SKM-1 (cell line): ENCODE results near the gene COL7A1.
"Not testable (repeated sequence)": the region's sequence is repeated elsewhere in the genome, so short reads cannot be mapped to it uniquely, and the experiment has no call there.

Experiments used
- DNase-seq: peaks from one replicate; lab custom pipeline; 2025; ENCODE audit not compliant: unreplicated experiment; lab: John Stamatoyannopoulos, UW

Gene COL7A1

GRCh38 chr3:48565186-48565585, 29.9 kb downstream of the COL7A1 start:
- no peak for DNase-seq

DNA sequence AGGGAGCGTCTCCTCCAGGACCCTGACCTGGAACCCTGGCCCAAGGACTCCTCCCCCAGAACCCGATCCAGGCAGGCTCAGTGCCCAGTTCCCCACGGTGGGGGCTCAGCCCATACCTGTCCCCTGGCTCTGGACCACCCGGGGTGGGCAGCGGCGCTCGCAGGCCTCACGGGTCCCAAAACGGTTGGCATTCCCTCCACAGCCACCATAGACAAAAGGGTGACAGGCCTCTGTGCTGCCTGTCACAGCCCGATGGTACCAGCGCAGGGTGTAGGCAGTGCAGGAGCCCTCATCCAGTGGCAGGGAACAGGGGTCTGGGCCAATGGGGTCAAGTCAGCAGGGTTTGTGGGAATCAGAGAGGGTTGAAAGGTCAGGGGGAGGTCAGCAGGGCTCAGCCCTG, 30.5 kb downstream of the COL7A1 start:
- no peak for DNase-seq

DNA sequence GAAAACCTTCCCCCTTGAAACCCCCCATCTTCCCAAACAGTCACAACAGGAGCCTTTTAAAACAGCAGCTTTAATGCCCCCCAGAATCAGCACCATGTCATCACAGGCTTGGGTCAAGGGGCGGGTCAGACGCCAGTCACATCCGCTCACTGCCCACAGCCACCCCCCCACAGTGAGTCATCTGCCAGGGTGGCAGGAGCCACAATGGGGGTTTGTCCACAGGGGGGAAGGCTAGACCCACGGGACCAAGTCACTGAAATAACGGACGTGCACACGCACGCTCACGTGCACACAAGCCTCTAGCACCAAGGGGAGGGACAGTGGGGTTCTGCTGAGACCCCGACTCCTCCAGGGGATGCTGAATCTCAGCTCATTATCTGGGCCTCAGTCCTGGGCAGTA, 31.1 kb downstream of the COL7A1 start:
- no peak for DNase-seq

GRCh38 chr3:48563382-48563918, 31.7 kb downstream of the COL7A1 start, which contains the start of gene UCN2:
Gene UCN2, minus strand, starts transcription at chr3:48563781. Its CDS starts 657 bp downstream, at chr3:48563124.
- no peak for DNase-seq

DNA sequence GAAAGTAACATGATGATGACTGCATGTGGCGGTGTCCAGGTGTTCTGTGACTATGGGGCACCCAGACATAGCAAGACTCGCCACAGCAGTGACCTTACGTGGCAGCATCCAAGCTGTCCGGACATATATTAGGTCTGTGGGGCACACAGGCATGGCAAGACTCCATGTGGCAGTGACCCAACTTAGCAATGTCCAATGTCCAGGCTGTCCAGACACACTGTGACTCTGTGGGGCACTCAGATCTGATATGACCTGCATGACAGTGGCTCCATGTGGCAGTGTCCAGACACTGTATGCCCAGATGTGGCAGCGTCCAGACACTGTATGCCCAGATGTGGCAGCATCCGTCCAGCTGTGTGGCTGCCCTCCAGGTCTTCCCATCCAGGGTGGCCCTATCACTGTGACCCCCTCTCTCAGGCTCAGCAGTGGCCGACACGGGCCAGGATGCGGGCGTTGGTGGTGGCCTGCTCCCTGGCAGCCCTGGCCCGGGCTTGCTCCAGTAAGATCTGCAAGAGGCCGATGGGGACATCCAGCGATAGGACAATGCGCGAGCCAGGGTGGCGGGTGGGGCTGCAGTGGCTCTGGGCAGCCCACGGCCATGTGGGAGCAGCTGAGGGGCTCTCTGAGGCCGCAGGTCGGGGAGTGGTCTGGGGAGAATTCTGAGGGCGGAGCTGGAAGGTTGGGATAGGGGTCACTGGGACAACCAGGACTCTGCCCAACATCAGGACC, 32.6 kb downstream of the COL7A1 start:
- no peak for DNase-seq

- no peak for DNase-seq
These were observed 33.9 kb downstream of the COL7A1 start for GRCh38 chr3:48561045-48561736.

DNA sequence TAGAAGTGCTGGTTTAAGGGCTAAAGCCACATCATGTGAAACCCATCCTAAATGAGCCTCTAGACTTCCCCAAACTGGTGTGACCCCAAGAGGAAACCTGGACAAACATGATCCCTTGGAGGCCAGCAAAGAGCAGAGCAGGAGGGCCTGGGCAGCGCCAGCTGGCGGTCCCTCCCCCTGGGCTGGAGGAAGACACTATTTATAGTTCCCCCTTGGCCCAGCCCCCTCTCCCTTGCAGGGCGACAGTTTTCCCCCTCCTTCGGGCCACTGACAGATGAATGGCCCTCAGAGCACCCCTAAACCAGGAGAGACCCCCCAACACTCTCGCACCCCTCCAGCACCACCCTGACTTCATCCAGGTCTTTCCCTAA, 34.5 kb downstream of the COL7A1 start:
- DNase-seq = no peak

- DNase-seq = peak; percentile 69
These were observed 36.5 kb downstream of the COL7A1 start for GRCh38 chr3:48558493-48559134.

DNA sequence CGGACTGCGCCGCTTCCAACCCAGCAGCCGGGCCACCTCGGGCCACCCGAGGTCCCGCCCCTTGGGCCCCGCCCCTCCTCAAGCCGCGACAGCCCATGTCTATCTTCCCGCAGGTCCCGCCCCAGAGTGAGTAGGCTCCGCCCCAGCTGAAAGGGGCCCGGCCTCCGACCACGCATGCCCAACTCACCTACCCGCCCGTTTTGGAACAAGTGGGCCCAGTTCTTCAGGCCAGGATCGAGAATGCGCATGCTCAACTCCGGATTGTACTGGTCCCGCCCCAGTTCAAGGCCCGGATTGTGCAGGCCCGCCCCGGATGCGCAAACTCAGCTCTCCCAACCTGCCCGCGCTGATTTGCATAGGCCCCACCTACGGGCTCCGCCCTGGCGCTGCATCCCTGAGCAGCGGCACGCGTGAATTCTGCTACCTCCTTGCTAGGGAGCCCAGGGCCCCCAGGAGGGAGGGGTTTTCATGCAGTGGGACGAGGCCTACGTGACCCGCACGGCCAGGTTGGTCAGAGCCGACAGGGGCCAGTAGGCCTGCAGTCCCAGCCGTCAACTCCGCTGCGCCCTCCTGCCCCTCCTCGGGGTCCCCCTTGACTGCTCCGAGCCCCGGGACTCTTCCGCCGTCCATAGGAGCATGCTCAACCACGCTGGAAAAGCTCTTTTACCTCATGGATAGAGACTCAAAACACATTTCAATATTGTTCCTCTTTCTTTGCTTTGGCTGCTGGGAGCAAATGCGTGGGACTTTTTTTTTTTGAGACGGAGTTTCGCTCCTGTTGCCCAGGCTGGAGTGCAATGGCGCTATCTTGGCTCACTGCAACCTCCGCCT, 38.1 kb downstream of the COL7A1 start, which contains the start of gene PFKFB4:
Gene PFKFB4, minus strand, starts transcription at position 8 of the 831 bp plus-strand sequence. CDS start 26 bp downstream, outside the sequence.
- DNase-seq = peak; percentile 97

DNA sequence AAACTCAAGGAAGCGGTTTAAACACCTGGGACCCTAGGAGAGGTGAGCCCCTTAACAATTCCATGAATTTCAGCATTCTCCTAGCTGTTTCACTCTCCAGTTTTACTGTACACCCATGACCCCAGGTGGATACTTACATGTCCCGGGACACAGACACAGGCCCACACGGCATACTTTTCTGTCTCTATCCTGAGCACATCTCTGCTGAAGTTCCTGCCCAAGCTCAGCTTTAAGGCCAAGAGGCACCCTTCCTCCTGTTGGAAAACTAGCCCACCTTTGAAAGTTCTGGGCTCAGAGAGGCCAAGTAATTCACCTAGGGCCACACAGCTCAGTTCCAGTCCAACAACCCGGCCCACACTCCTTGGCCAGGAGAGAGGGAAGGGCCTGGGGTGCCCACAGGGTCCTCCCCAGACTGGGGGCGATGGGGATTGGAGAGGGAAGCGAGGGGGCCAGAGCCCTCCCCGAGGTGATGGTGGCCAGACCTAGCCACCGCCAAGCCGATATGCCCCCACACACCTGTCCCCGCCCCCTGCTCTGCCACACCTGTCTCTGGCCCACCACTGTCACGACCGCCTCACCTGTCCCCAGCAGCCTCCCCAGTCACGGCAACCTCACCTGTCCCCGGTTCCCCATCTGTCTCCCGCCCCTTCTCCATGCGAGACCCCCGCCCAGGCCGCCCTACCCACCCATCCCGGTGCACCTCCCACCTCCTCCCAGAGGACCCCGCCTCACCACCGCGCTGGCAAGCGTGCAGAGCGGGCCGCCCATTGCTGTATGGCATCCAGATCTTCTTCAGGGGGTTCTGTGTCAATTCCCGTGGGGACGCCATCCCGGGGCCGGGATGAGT, 39.0 kb downstream of the COL7A1 start:
- DNase-seq = no peak

GRCh38 chr3:48555231-48555948, 39.7 kb downstream of the COL7A1 start:
- DNase-seq = no peak

GRCh38 chr3:48553886-48554845, 41.0 kb downstream of the COL7A1 start:
- DNase-seq = no peak

- DNase-seq = no peak
These were observed 41.8 kb downstream of the COL7A1 start for GRCh38 chr3:48553361-48553760.

DNA sequence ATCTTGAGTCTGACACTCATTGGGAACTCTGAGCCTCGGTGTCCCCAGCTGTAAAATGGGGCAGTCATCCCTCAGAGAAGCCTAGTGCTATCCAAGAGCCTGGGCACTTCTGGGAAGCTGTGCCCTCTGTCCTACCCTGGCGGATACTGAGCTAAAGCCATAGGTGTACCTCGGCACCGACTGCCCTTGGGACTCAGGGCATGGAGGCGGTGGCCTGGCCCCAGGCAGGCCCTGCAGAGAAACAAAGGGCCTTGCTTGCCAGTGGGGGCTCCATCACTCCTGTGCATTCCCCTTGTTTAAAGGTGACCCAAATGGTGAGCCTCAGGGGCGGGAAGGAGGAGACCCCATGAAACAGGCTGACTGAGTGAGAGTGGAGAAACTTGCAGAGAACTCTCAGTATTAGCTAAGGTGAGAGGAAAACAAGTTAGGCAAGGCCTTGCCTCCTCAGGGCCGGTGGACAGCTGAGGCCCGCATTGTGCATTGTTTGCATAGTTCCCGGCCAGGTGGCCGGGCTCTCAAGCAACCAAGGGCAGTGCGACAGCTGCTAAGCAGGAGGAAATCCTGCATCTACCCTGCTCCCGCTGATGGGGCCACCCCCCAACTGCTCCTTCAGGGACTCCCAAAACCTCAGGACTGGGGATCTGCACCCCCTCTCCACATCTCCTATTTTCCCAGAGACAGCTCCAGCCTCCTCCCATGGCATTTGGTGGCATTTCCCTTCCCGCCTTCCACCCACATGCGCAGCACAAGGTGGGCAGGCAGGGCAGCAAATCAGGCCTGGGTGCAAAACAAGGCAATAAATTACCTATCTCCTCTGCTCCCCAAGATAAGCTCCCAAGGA, 42.8 kb downstream of the COL7A1 start:
- DNase-seq = no peak

DNA sequence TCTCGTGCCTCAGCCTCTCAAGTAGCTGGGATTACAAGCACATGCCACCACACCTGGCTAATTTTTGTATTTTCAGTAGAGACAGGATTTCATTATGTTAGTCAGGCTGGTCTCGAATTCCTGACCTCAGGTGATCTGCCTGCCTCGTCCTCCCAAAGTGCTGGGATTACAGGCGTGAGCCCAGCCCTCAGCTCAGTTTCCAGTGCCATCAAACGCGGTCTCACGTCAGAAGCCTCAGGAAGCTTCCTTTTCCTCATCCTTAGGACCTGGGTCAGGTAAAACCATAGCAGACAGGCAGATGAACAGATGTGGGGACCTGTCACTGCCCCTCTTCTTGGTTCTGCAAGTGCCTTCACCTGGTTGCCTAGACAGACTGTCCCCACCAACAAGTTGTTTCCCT, 43.5 kb downstream of the COL7A1 start:
- DNase-seq = not testable (repeated sequence)

DNA sequence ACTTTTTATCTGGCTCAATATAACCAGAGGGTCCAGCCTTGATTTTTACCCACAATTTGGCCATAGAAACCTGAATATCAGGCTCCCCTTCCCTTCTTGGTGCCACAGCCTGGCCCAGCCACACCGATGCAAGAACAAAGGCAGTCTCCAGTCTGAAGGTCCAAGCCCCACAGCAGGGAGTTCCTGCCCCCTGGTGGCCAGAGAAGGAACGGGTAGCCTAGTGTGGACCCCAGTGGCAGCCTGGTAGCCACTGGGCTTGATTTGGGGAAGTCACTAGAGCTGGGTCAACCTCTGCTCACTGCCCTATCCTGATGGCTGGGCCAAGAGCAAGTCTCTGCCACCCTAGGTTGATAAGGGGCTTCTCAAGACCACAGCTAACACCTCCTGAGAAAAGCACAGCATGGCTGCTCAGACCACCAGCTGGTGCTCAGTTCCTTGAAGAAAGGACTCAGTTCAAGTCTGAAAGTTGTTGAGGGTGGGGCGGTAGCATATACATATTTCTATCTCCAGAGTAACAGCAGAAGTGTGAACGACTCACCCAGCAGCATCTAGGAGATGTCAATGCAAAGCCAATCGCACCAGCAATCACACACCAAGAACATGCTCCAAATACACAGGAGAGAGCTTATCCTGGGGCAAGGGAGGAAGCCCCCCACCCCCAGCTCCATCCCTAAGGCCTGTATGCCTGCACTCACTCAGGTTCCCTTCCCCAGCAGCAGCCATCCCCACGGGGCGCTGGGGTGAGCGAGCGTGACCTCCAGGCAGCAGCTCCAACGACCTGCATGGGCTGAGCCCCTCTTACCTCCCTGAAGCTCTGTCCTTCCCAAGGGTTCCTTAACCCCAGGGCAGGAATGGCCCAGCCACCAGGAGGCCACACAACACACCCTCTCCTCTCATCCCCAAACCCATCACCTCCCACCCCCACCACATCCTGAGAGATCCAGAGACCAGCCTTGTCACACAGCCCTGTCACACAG, 46.1 kb downstream of the COL7A1 start:
- DNase-seq = peak; percentile 82
